Lung (tissue), 12 donors: ENCODE results near the gene LRRC47. TPM values are rescaled to one million over a fixed set of nuclear protein-coding genes. Genes with fewer than 3 reads are reported as not detected.

Experiments
- ATAC-seq: fragments of 200-7000 bp; cut with Tn5 transposase; one replicate; pipeline ENCODE4 v1.9.1; 2020; ENCODE audit warnings: moderate number of reproducible peaks; ENCODE audit not compliant: insufficient read depth, low FRiP score
- DNase-seq, 3 donors: peaks; one replicate each; pipeline ENCODE4 v3.0.0-alpha.2; 2013 to 2017
- H3K27ac ChIP-seq, 2 donors: one replicate each; pipeline ENCODE4 v1.5.1; 2013; ENCODE audit warnings: mild to moderate bottlenecking in 2 of 2, moderate library complexity in 2 of 2, control low read depth in 1 of 2, inconsistent platforms in 1 of 2, low read depth in 1 of 2, low read length in 1 of 2
- H3K27me3 ChIP-seq, 3 donors: one replicate each; pipeline ENCODE4 v1.5.1; 2013; ENCODE audit warnings: low read length in 2 of 3; ENCODE audit not compliant: control insufficient read depth in 3 of 3, insufficient read depth in 3 of 3
- H3K36me3 ChIP-seq, 4 donors: one replicate each; pipeline ENCODE4 v1.5.1; 2013; ENCODE audit warnings: low read length in 4 of 4, mild to moderate bottlenecking in 1 of 4, moderate library complexity in 1 of 4; ENCODE audit not compliant: control insufficient read depth in 4 of 4, insufficient read depth in 4 of 4
- H3K4me1 ChIP-seq, 5 donors: one replicate each; pipeline ENCODE4 v1.5.1; 2013; ENCODE audit warnings: low read length in 5 of 5, mild to moderate bottlenecking in 2 of 5, moderate library complexity in 1 of 5; ENCODE audit not compliant: control insufficient read depth in 5 of 5, insufficient read depth in 5 of 5
- H3K4me3 ChIP-seq: one replicate; pipeline ENCODE4 v1.5.1; 2013; ENCODE audit warnings: mild to moderate bottlenecking, control low read depth, moderate library complexity
- H3K9ac ChIP-seq, 2 donors: one replicate each; pipeline ENCODE4 v1.5.1; 2013; ENCODE audit warnings: low read length in 2 of 2, control low read depth in 1 of 2; ENCODE audit not compliant: insufficient read depth in 1 of 2
- H3K9me3 ChIP-seq, 4 donors: one replicate each; pipeline ENCODE4 v1.5.1; 2013; ENCODE audit warnings: low read length in 3 of 4, mild to moderate bottlenecking in 1 of 4, moderate library complexity in 1 of 4; ENCODE audit not compliant: control insufficient read depth in 4 of 4, insufficient read depth in 3 of 4
- WGBS, 2 donors: extraction: QIAGEN DNeasy Blood & Tissue Kit; methylation state at CpG; one replicate each; pipeline ENCODE4 v1.1.7; 2013; 5-methylcytosine and 5-hydroxymethylcytosine counted together
- polyA plus RNA-seq, 2 donors: library from polyadenylated mRNA; stranded (reverse); fragments of 200-250 nt; gene quantifications; one replicate each; pipeline ENCODE4 v1.2.1, GENCODE V29; 2013
- total RNA-seq, 2 donors: library from RNA; depleted of rRNA in 1 of 2; stranded (reverse); fragments of >200 nt in 1 of 2; gene quantifications; one replicate each; pipeline ENCODE4 v1.2.1, GENCODE V29; 2014 to 2021
- TF ChIP-seq, protein P1 (sequence below): IDR thresholded peaks from 2 replicates; pipeline ENCODE4 v1.5.1; 2012; ENCODE audit warnings: mild to moderate bottlenecking; ENCODE audit errors: control extremely low read depth, extremely low read depth
- donor health status: control.
- donor health status: control.
- donor health status: Bipolar disorder and iron deficiency.
- donor health status: healthy.
- donor health status: DM: yes; HTN: yes; CAD: no.

The LRRC47 gene
- total and polyA plus RNA-seq, 4 donors, result 14.4 to 33.9 (median 20.5) TPM

DNA sequence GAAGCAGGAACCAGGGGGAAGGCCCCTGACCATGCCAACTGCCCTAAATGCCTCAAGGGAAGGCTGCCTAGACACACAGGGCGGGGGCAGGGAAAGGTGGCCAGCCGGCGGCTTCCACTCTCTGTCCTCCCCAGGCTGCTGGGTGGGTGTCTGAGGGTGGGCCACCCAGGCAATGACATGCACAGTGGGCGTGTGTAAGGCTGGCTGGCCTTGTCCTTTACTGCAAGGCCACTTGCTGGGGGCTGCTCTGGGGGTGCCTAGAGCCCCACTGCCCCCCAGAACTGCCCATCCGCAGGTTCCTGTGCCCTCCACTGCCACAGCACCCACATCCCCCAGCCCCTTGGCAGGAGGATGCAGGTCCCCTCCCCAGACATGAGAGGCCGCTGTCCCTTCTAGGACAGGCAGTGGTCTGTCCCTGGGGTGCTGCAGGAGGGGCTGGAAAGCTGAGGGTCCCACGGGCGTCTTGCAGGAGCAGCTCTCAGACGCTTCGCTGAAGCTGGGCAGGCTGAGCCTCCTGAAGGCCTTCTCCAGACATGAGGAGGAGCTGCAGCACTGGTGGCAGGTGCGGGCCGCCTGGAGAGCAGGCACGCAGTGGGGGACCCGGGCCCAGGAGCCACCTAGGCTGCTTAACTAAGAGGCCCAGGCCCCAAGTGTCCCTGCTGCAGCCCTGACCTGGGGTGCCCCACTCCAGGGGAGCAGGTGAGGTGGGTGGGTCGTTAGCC, 34.0 kb downstream of the LRRC47 start:
- TF ChIP-seq, protein P1, sequence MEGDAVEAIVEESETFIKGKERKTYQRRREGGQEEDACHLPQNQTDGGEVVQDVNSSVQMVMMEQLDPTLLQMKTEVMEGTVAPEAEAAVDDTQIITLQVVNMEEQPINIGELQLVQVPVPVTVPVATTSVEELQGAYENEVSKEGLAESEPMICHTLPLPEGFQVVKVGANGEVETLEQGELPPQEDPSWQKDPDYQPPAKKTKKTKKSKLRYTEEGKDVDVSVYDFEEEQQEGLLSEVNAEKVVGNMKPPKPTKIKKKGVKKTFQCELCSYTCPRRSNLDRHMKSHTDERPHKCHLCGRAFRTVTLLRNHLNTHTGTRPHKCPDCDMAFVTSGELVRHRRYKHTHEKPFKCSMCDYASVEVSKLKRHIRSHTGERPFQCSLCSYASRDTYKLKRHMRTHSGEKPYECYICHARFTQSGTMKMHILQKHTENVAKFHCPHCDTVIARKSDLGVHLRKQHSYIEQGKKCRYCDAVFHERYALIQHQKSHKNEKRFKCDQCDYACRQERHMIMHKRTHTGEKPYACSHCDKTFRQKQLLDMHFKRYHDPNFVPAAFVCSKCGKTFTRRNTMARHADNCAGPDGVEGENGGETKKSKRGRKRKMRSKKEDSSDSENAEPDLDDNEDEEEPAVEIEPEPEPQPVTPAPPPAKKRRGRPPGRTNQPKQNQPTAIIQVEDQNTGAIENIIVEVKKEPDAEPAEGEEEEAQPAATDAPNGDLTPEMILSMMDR, result no peak
- no peak for ATAC-seq
- DNase-seq, result no peak
- Histone ChIP-seq H3K27ac (no peak overlapping the region), H3K9ac (no peak overlapping the region), H3K36me3 (no peaks in the 10 kb centered on the region), H3K4me1 (no peaks in the 10 kb centered on the region), H3K9me3 (no peaks in the 10 kb centered on the region), H3K27me3 (no peaks in the 10 kb centered on the region), H3K4me3 (no peak overlapping the region)
- 79 to 90% methylated on average over 14 to 15 of the region's 15 CpGs for WGBS, 2 donors

DNA sequence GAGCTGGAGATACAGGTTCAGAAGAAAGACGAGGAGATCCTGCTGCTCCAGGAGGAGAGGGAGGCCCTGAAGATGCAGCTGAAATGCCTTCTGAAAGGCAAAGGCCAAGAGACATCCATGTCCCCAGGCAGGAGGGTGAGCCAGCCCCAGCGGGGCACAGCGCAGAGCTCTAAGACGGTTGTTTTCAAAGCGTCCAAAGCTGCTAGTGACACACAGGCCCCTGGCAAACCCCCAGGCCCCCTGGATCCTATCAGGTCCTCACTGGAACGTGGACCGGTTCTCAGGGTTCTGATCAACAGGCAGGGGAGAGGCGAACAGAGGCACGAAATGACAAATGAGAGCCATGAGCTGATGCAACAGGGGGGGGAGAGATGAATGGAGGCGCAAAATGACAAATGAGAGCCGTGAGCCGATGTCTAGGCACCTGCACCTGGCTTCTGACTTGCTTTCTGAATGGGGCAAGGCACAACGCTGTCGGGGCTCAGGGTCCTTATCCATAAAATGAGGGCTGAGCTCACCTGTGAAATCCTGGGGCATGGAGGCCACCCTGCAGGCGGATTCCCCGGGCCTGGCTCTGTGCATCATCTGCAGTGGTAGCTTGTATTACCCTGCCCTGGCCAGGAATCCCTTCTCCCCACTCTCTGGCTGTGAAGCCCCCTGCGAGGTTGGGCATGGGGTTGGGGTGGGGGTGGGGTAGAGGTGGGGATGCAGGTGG, 34.8 kb downstream of the LRRC47 start:
- Histone ChIP-seq H3K4me1 (no peaks in the 10 kb centered on the region), H3K27me3 (no peaks in the 10 kb centered on the region), H3K4me3 (no peak overlapping the region), H3K36me3 (no peaks in the 10 kb centered on the region), H3K27ac (no peak overlapping the region), H3K9ac (no peak overlapping the region), H3K9me3 (no peaks in the 10 kb centered on the region)
- TF ChIP-seq, protein P1, result no peak
- WGBS, 2 donors, result 84 to 91% methylated on average over 17 of the region's 17 CpGs
- DNase-seq, result no peak
- no peak for ATAC-seq

DNA sequence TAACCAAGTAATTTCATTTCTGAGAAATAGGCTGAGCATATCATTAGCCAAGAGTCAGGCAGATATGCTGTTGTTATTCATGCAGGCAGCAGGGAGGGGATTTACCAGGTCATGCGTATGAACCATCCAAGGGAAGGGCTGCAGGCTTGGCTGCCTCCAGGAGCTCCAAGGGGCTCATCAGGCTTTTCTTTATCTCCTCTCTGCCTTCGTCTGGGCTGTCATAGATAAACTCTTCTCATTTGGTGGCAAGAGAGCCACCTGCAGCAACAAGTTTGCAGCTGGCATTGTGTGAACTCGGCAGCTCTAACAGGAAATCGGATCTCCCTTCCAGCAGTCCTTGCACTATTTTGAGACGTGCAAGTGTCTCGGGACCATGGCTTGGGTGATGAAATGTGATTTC, 36.5 kb downstream of the LRRC47 start:
- no peak overlapping the region for H3K4me3 ChIP-seq
- H3K4me1 ChIP-seq, result no peaks in the 10 kb centered on the region
- WGBS, 2 donors, result 67 to 70% methylated on average over 6 of the region's 6 CpGs
- no peak overlapping the region for H3K9ac ChIP-seq
- H3K36me3 ChIP-seq, result no peaks in the 10 kb centered on the region
- no peak for ATAC-seq
- H3K9me3 ChIP-seq, result no peaks in the 10 kb centered on the region
- DNase-seq, result no peak
- TF ChIP-seq, protein P1, result no peak
- no peaks in the 10 kb centered on the region for H3K27me3 ChIP-seq
- H3K27ac ChIP-seq, result no peak overlapping the region
